ENCODE measurements around the gene PRPH.

The PRPH gene

GRCh38 chr12:49347311-49348193 is 52.6 kb downstream of the PRPH start:
- peak; percentile 99 for DNase-seq

Data from NCI-H226 (cell line).